CD8-positive, alpha-beta memory T cell (primary cell): Measurements from ENCODE around the gene NT5C2. TPM values are rescaled to one million over a fixed set of nuclear protein-coding genes. Genes with fewer than 3 reads are reported as not detected.

ENCODE experiments used
- CTCF ChIA-PET: fragments of 350-600 bp; sonication (Branson Sonifier 250); formaldehyde crosslinking; loops from one replicate; lab custom pipeline; 2021; ENCODE audit warnings: antibody characterized with exemption; lab: Charles Lee
- POLR2A ChIA-PET: fragments of 350-600 bp; sonication (Branson Sonifier 250); formaldehyde crosslinking; loops from one replicate; lab custom pipeline; 2021; ENCODE audit warnings: antibody characterized with exemption; lab: Charles Lee
- DNase-seq, 5 donors: peaks; one replicate each; pipeline versions ENCODE4 v3.0.0 to v3.0.0-alpha.2; 2020 to 2022; ENCODE audit warnings: mixed read lengths in 1 of 5
- H3K27ac ChIP-seq: one replicate; pipeline ENCODE4 v1.7.0; 2013; ENCODE audit warnings: low read depth, mild to moderate bottlenecking, low read length, moderate library complexity
- H3K27me3 ChIP-seq: 2 replicates; pipeline ENCODE4 v1.7.0; 2013; ENCODE audit warnings: low read length, mild to moderate bottlenecking; ENCODE audit not compliant: insufficient read depth, poor library complexity, severe bottlenecking
- H3K36me3 ChIP-seq: 2 replicates; pipeline ENCODE4 v1.7.0; 2013; ENCODE audit warnings: mild to moderate bottlenecking, low read length, moderate library complexity; ENCODE audit not compliant: insufficient read depth
- H3K4me1 ChIP-seq: 2 replicates; pipeline ENCODE4 v1.7.0; 2013; ENCODE audit warnings: mild to moderate bottlenecking, low read length, moderate library complexity; ENCODE audit not compliant: insufficient read depth
- H3K4me3 ChIP-seq: 2 replicates; pipeline ENCODE4 v1.7.0; 2013; ENCODE audit warnings: mild to moderate bottlenecking, low read length
- H3K9me3 ChIP-seq: 2 replicates; pipeline ENCODE4 v1.7.0; 2013; ENCODE audit warnings: mild to moderate bottlenecking, low read length
- H3K27ac Mint-ChIP-seq, 8 donors: one replicate each; pipeline ENCODE4 v1.8.0; 2020 to 2021; ENCODE audit warnings: mixed read lengths in 8 of 8, mild to moderate bottlenecking in 6 of 8, inconsistent platforms in 3 of 8, moderate library complexity in 3 of 8
- H3K27me3 Mint-ChIP-seq, 2 donors: one replicate each; pipeline ENCODE4 v1.8.0; 2020 to 2021; ENCODE audit warnings: mixed read lengths in 2 of 2, mild to moderate bottlenecking in 1 of 2, moderate library complexity in 1 of 2
- H3K36me3 Mint-ChIP-seq, 3 donors: one replicate each; pipeline ENCODE4 v1.8.0; 2020 to 2021; ENCODE audit warnings: mixed read lengths in 3 of 3, inconsistent platforms in 1 of 3, mild to moderate bottlenecking in 1 of 3
- H3K4me1 Mint-ChIP-seq, 3 donors: one replicate each; pipeline ENCODE4 v1.8.0; 2020 to 2021; ENCODE audit warnings: mixed read lengths in 3 of 3, inconsistent platforms in 1 of 3, mild to moderate bottlenecking in 1 of 3
- H3K4me3 Mint-ChIP-seq, 7 donors: one replicate each; pipeline ENCODE4 v1.8.0; 2020 to 2021; ENCODE audit warnings: mixed read lengths in 7 of 7, mild to moderate bottlenecking in 6 of 7, moderate library complexity in 4 of 7, inconsistent platforms in 2 of 7
- H3K9me3 Mint-ChIP-seq, 5 donors: one replicate each; pipeline ENCODE4 v1.8.0; 2020 to 2022; ENCODE audit warnings: mixed read lengths in 5 of 5, mild to moderate bottlenecking in 3 of 5, moderate library complexity in 2 of 5, inconsistent platforms in 1 of 5
- polyA plus RNA-seq: library from polyadenylated mRNA; unstranded; fragments of 300-500 nt; fragmentation: Illumina TruSeq; gene quantifications from one replicate; pipeline ENCODE4 v1.2.3, GENCODE V29; 2021
- total RNA-seq, 2 experiments: library from RNA; stranded (reverse); gene quantifications; one replicate each; pipeline ENCODE4 v1.2.3, GENCODE V29; 2021

Gene NT5C2
- total and polyA plus RNA-seq, 3 experiments from 2014 or later: 45.9 to 59.8 (median 49.7) TPM

DNA sequence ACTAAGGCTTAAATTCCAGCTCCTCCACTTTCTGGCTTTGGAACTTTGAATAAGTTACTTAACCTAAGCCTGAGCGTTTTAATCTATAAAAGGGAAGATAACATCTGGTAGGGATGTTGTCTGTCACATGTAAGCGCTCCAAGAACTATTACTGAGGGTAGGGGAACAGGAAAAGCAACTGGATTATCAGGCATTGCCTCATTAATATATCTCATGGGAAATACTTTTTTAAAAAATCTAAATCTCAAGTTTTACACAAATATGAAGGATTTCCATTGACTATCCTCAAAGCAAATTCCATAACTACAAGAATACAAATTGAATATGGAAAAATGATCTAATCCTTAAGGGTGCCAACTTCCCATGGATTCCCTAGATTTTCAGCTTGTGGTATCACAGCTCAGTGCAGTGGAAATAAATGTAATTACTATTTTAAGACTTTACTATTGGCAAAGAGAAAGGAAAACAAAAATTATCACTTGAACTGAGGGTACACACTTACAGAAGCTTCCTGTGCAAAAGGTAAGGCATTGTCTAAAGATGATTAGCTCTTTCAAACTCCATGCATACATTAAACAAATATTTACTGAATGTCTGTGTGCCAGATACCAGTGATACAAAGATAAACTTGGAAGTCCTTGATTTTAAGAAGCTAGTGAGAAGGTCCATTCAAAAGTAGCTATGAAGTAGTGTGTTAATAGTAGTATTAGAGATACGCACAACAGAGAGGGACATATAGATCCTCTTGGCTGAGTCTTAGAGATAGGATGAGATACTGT lies 38.4 kb downstream of the NT5C2 start:
- Histone ChIP-seq H3K4me3 (no peak overlapping the region), H3K27me3 (no peaks in the 10 kb centered on the region), H3K9me3 (no peaks in the 10 kb centered on the region), H3K36me3 (no peaks in the 10 kb centered on the region), H3K27ac (no peak overlapping the region), H3K4me1 (no peaks in the 10 kb centered on the region)
- H3K27me3 Mint-ChIP-seq: peaks cover 0 to 1% of the 10 kb centered on the region in 2 donors
- ChIA-PET POLR2A (no interaction called here), CTCF (no interaction called here)
- no peaks in the 10 kb centered on the region for H3K9me3 Mint-ChIP-seq
- H3K36me3 Mint-ChIP-seq: peaks cover 0 to 58% (median 11%) of the 10 kb centered on the region in 3 donors
- no peak overlapping the region for H3K4me3 Mint-ChIP-seq
- DNase-seq: no peak
- peaks cover 10 to 26% (median 19%) of the 10 kb centered on the region in 3 donors for H3K4me1 Mint-ChIP-seq
- H3K27ac Mint-ChIP-seq: peak overlapping the region in 1 of 8 donors; percentile 3

DNA sequence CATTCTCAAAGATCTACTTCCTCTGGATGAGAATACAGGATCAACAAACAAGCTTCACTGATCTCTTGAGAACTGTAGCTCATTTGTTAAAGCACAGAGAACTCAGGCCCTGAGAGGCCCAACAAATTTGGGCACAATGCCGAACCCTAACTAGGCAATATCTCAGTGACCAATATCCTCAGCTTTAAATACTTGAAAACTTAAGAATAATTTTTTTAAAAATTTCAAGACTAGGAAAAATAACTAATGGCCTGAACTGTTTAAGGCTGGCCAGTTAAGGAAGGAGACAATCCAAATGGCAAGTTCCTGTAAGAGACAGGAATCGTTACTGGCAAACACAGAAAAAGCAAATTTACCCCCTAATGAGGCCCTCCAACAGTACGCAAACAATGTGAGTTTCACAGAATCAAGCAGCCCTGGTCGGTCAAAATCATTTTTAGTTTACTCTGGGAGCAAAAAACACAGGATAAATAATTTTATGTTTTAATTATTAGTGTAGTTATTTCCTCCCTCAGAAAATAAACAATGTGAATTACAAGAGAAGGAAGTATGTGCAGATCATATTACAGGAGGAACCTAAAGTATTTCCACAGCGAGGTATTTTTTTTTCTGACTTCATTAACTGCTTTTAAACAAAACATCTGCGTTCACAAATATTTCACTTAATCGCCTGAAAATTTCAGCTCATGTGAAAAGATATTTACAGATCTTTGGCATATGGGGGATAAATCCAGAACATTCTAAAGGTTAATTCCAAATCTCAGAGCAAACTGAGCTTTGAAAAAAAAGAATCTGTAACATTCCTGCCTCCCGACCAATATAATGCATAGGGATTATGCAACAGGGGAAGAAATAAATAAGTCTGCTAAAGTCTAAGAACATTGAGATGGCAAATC lies 39.5 kb downstream of the NT5C2 start:
- CTCF ChIA-PET: no interaction called here
- no peaks in the 10 kb centered on the region for H3K27me3 Mint-ChIP-seq
- H3K4me1 ChIP-seq: no peaks in the 10 kb centered on the region
- peak overlapping the region in 1 of 8 donors; percentile 46 for H3K27ac Mint-ChIP-seq
- DNase-seq: no peak
- POLR2A ChIA-PET: no interaction called here
- H3K36me3 ChIP-seq: no peaks in the 10 kb centered on the region
- H3K4me1 Mint-ChIP-seq: peaks cover 10 to 23% (median 12%) of the 10 kb centered on the region in 3 donors
- H3K27me3 ChIP-seq: no peaks in the 10 kb centered on the region
- peaks cover 0 to 59% (median 11%) of the 10 kb centered on the region in 3 donors for H3K36me3 Mint-ChIP-seq
- H3K9me3 Mint-ChIP-seq: no peaks in the 10 kb centered on the region
- H3K4me3 ChIP-seq: no peak overlapping the region
- no peak overlapping the region for H3K4me3 Mint-ChIP-seq
- H3K27ac ChIP-seq: no peak overlapping the region
- H3K9me3 ChIP-seq: no peaks in the 10 kb centered on the region

DNA sequence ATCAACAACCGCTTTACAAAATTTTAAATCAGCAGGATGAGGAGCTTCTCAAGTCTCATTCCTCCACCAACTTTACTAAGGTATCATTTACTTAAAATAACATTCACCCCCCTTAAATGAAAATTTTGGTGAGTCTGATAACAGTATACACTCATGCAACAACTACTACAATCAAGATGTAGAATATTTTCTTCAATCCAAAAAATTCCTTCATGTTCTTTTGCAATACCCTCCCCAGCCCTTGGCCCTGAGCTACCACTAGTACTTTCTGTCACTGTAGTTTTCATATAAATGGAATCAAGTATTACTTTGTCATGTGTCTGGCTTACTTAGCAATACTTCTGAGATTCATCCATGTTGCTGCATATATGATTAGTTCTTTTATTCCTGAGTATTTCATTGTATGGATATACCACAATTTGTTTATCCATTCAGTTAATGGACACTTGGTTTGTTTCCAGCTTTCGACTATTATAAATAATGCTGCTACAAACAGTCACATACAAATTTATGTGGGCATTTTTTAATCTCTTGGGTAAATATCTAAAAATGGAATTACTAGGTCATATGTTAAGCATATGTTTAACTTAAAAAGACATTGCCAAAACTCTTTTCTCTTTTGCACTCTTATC lies 43.0 kb downstream of the NT5C2 start:
- ChIA-PET POLR2A (no interaction called here), CTCF (no interaction called here)
- Histone ChIP-seq H3K4me1 (no peaks in the 10 kb centered on the region), H3K36me3 (no peaks in the 10 kb centered on the region), H3K4me3 (no peak overlapping the region), H3K27me3 (no peaks in the 10 kb centered on the region), H3K27ac (no peak overlapping the region), H3K9me3 (no peaks in the 10 kb centered on the region)
- Mint-ChIP-seq H3K9me3 (no peaks in the 10 kb centered on the region), H3K27ac (no peak overlapping the region), H3K36me3 (peaks cover 0 to 57% (median 10%) of the 10 kb centered on the region in 3 donors), H3K4me1 (peaks cover 2 to 15% (median 10%) of the 10 kb centered on the region in 3 donors), H3K27me3 (no peaks in the 10 kb centered on the region), H3K4me3 (no peak overlapping the region)
- DNase-seq: no peak

- no peak overlapping the region for H3K4me3 Mint-ChIP-seq
- Histone ChIP-seq H3K9me3 (no peaks in the 10 kb centered on the region), H3K4me1 (no peaks in the 10 kb centered on the region), H3K27ac (no peak overlapping the region), H3K4me3 (no peak overlapping the region), H3K27me3 (no peaks in the 10 kb centered on the region), H3K36me3 (no peaks in the 10 kb centered on the region)
- no peak for DNase-seq
- ChIA-PET POLR2A (no interaction called here), CTCF (no interaction called here)
- peaks cover 0 to 11% (median 6%) of the 10 kb centered on the region in 3 donors for H3K4me1 Mint-ChIP-seq
- no peaks in the 10 kb centered on the region for H3K27me3 Mint-ChIP-seq
- no peaks in the 10 kb centered on the region for H3K9me3 Mint-ChIP-seq
- peaks cover 0 to 46% (median 9%) of the 10 kb centered on the region in 3 donors for H3K36me3 Mint-ChIP-seq
- no peak overlapping the region for H3K27ac Mint-ChIP-seq
Observed at GRCh38 chr10:103147645-103148044, 45.4 kb downstream of the NT5C2 start.

- H3K4me1 Mint-ChIP-seq: peaks cover under 1 to 11% (median 6%) of the 10 kb centered on the region in 3 donors
- H3K4me3 ChIP-seq: no peak overlapping the region
- CTCF ChIA-PET: no interaction called here
- H3K36me3 Mint-ChIP-seq: peaks cover 0 to 47% (median 9%) of the 10 kb centered on the region in 3 donors
- DNase-seq: no peak
- H3K4me1 ChIP-seq: no peaks in the 10 kb centered on the region
- H3K27me3 Mint-ChIP-seq: no peaks in the 10 kb centered on the region
- H3K9me3 ChIP-seq: no peaks in the 10 kb centered on the region
- POLR2A ChIA-PET: interaction anchor here (0.6 kb wide), 1 partner anchor 29 kb away, joined by 3 read pairs; no protein-coding TSS in a partner anchor
- peak overlapping the region in 1 of 7 donors; percentile 18 for H3K4me3 Mint-ChIP-seq
- no peaks in the 10 kb centered on the region for H3K9me3 Mint-ChIP-seq
- H3K27ac Mint-ChIP-seq: no peak overlapping the region
- H3K36me3 ChIP-seq: no peaks in the 10 kb centered on the region
- H3K27me3 ChIP-seq: no peaks in the 10 kb centered on the region
- H3K27ac ChIP-seq: no peak overlapping the region
Observed at GRCh38 chr10:103145860-103146466, 47.1 kb downstream of the NT5C2 start.

DNA sequence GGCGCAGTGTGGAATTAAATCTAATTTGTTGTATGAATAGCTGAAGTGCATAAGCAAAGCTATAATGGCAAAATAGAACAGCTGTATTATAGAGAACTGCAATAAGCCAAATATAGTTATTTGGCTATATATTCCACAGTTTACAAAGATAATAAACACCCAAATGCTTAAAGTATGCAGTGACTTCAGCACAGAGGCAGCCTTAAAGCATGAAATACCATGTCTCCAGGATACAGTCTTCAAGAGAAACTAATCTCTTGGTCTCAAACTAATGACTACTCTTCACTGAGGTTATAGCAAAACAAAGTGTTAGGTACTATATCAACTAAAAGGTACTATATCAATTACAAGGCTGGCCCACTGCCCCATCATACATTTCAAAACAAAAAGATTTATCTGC lies 48.0 kb downstream of the NT5C2 start:
- Mint-ChIP-seq H3K27me3 (no peaks in the 10 kb centered on the region), H3K36me3 (peaks cover 0 to 48% (median 7%) of the 10 kb centered on the region in 3 donors), H3K4me3 (no peak overlapping the region), H3K4me1 (peaks cover 6 to 11% (median 9%) of the 10 kb centered on the region in 3 donors), H3K9me3 (no peaks in the 10 kb centered on the region), H3K27ac (no peak overlapping the region)
- CTCF ChIA-PET: no interaction called here
- Histone ChIP-seq H3K27ac (no peak overlapping the region), H3K9me3 (no peaks in the 10 kb centered on the region), H3K4me3 (no peak overlapping the region), H3K27me3 (no peaks in the 10 kb centered on the region), H3K36me3 (no peaks in the 10 kb centered on the region), H3K4me1 (no peaks in the 10 kb centered on the region)
- POLR2A ChIA-PET: no interaction called here
- no peak for DNase-seq

DNA sequence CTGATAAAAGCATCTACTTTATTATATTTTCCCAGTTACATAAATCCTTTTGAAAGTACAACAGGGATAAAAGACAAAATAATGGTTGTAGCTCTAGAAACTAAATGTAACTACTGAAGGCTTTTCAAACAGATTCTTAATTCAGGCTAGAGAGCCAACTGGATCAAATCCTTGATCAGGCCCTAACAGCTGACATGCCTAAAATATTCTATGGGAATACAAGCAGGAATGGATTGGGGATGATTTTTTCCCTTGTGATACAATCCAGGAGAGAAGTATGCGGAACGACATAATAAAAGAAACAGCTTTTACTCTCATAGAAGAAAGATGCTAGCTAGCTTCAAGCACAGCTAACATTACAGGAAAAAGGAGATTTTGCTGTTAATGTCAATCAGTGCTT lies 49.0 kb downstream of the NT5C2 start:
- DNase-seq: no peak
- H3K4me3 Mint-ChIP-seq: no peak overlapping the region
- peak overlapping the region in 2 of 8 donors; percentile 10 to 42 for H3K27ac Mint-ChIP-seq
- peaks cover 6 to 12% (median 11%) of the 10 kb centered on the region in 3 donors for H3K4me1 Mint-ChIP-seq
- H3K9me3 Mint-ChIP-seq: no peaks in the 10 kb centered on the region
- no peaks in the 10 kb centered on the region for H3K27me3 Mint-ChIP-seq
- Histone ChIP-seq H3K27ac (no peak overlapping the region), H3K36me3 (no peaks in the 10 kb centered on the region), H3K27me3 (no peaks in the 10 kb centered on the region), H3K4me3 (no peak overlapping the region), H3K4me1 (no peaks in the 10 kb centered on the region), H3K9me3 (no peaks in the 10 kb centered on the region)
- ChIA-PET CTCF (no interaction called here), POLR2A (no interaction called here)
- peaks cover 0 to 50% (median 6%) of the 10 kb centered on the region in 3 donors for H3K36me3 Mint-ChIP-seq
